ENCODE results near the gene IFNB1.

Gene IFNB1

GRCh38 chr9:21077781-21078180, at the start of gene IFNB1:
IFNB1 (minus strand) TSS chr9:21077942; CDS start chr9:21077869, 73 bp downstream.
- no peak for DNase-seq

- no peak for DNase-seq
Observed at GRCh38 chr9:21121595-21122251, 44.0 kb upstream of the IFNB1 start.

DNA sequence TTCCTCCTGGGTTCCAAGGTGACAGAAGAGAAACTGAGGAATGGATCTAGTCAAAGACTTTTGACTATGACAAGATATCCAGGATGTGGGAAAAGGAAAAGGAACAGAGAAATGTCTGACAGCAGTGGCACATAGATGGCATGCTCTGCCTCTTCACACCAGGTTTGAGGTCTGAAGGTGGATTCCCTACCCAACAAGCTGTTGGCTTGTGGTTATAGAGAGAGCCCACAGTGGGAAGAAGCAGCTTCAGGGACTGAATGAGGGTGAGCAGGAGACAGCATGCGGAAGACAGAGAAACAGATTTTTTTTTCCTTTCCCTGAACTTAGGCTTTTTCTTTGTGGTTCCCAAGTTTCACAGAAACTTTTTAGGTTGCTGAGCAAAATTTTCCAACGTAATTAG, 43.3 kb upstream of the IFNB1 start:
- no peak for DNase-seq

DNA sequence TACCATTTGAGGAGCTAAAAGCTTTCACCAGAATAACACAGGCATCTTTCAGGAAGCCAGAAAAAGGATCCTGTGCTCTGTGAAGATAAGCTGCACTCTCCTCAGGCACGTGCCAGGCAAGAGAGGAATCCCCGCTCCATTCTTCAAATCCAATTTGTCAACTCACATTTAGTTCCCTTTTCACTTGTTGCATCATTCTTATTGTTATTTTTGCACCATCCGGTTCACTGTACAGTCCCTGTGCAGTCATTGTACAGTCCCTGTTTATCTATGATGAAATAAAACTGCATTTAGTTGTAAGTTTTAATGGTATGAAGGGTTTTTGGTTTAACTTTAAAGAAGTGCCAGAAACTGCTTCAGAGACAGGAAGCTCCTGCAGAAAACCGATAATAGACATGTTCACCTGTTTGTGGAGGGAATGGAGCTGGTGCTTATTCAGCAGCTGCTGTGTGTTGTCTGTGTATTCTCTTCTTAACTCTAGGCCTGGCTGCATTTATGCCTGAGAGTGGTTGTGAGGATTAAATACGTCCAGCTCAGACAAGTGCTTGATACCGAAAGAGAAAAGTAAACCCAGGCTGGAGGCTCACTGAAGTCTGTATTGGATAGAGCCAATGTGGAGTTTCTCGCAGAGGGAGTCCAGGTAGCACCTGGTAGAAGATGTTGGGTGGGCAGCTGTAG, 41.5 kb upstream of the IFNB1 start:
- DNase-seq, result no peak

- no peak for DNase-seq
Observed at GRCh38 chr9:21114311-21114710, 36.6 kb upstream of the IFNB1 start.

GRCh38 chr9:21110708-21111576, 33.2 kb upstream of the IFNB1 start:
- DNase-seq, result peak; percentile 70

DNA sequence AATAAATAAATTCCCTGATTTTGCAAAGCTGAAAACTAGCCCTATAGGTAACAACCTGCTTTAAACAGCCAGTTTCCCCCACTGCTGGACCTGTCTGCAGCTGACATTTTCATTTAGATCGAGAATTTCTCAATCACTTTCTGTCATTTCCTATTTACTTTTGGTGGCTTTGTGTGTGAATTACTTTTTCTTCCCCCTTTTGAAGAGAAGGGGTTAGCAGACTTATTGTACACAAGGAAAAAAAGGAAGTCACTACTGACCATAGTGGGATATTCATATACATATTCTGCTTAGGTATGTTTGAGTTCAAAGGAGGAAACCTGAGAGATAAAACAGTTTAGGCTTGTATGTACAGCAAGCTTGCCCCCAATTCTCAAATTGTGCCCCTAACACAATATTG, 27.0 kb upstream of the IFNB1 start:
- DNase-seq, result no peak

- DNase-seq, result peak; percentile 18
Observed at GRCh38 chr9:21102305-21102704, 24.6 kb upstream of the IFNB1 start.

GRCh38 chr9:21097817-21098216, 20.1 kb upstream of the IFNB1 start:
- DNase-seq, result no peak

DNA sequence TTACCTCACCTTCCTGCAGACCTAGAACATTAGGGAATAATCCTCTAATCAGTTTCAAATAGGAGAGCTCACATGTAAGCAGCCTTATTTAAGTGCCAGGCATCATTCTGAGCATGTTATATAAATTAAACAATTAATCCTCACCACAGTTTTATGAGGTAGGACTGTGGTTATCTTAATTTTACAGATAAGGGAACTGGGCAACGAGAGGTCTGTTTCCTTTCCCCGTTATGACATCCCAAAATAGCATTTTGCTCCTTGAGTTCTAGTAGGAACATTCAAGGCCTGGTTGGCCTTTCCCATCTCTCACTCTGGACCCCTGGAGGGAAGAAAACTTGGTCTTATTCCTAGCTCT, 19.1 kb upstream of the IFNB1 start:
- no peak for DNase-seq

- peak; percentile 57 for DNase-seq
Observed at GRCh38 chr9:21096172-21096900, 18.6 kb upstream of the IFNB1 start.

DNA sequence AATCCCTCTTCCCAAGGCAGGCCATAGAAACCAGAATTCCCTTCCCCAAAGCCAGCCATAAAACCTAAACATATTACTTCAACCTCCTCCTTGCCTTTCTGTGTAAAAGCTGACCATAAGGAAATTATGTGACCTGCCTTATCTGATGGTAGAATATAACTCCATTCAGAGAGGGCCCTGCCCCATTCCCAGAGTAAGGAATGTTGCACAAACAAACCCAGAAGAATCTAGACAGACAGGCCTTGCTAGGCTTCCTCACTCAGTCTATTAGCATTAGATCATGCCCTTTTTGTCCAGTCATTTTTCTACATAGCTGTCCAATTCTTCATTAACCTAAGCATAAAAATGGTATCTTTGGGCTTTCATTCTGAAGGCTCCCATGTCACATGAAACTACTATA, 17.8 kb upstream of the IFNB1 start:
- peak; percentile 32 for DNase-seq

DNA sequence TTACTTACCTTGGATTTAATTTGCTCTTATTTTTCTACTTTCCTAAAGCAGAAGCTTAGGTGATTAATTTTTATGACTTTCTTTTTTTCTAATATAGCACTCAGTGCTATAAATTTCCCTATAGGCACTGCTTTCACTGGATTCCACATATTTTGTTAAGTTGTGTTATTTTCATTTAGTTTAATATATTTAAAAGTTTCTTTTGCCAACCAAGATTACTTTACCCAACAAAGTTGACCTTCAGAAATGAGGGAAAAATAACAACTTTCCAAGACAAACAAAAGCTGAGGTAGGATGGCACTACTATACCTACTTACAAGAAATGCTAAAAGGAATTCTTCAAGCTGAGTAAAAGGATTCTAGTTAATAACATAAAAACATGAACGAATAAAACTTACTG, 8.8 kb upstream of the IFNB1 start:
- DNase-seq, result no peak

DNA sequence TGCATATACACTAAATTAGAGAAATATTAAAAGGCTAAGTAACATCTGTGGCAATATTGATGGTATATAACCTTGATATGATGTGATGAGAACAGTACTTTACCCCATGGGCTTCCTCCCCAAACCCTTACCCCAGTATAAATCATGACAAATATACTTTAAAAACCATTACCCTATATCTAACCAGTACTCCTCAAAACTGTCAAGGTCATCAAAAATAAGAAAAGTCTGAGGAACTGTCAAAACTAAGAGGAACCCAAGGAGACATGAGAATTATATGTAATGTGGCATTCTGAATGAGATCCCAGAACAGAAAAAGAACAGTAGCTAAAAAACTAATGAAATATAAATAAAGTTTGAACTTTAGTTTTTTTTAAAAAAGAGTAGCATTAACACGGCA, 7.3 kb upstream of the IFNB1 start:
- DNase-seq, result no peak

DNA sequence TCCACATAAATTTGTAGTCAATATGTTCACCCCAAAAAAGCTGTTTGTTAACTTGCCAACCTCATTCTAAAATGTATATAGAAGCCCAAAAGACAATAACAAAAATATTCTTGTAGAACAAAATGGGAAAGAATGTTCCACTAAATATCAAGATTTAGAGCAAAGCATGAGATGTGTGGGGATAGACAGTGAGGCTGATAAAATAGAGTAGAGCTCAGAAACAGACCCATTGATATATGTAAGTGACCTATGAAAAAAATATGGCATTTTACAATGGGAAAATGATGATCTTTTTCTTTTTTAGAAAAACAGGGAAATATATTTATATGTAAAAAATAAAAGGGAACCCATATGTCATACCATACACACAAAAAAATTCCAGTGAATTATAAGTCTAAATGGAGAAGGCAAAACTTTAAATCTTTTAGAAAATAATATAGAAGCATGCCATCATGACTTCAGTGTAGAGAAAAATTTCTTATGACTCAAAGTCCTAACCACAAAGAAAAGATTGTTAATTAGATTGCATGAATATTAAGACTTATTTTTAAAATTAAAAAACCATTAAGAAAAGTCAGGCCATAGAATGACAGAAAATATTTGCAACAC, 6.6 kb upstream of the IFNB1 start:
- DNase-seq, result no peak

- DNase-seq, result no peak
Observed at GRCh38 chr9:21082671-21083070, 4.9 kb upstream of the IFNB1 start.

DNA sequence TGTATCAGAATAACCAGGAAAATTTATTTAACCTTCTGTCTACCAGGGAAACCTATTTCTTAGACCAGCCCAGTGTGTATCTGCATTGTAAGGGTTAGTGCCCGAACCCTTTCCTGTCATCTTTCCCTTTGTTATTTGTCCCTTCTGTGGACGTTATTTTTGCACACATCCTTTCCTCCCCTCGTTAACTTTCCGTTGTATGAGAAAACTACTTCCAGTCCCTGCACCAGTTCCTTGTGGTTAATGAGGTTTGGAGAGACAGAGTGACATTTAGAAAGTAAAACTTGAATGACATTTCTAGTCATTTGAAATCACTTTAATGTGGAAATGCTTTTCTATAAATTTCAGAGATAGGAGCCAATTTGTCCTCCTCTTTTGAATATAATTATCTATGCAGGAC, 4.3 kb upstream of the IFNB1 start:
- no peak for DNase-seq

DNA sequence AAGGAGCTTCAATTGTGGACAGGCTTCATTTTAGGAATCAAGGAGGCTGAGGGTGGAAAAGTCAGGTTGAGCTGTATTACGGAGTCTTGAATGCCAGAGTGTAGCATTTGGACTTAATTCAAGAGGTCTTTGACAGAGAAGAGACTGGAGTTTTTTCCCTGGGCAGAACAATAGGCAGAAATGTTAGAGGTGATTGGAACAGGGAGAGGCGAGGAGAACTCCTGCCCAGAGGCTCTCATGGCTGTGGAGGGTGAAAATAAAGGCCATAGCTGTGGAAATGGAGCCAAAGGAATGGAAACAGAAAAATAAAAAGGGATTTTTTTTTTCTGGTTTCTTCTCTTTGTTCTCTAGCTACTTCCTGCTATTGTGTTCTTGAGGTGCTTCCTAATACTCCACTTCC, 3.7 kb upstream of the IFNB1 start:
- DNase-seq, result no peak

DNA sequence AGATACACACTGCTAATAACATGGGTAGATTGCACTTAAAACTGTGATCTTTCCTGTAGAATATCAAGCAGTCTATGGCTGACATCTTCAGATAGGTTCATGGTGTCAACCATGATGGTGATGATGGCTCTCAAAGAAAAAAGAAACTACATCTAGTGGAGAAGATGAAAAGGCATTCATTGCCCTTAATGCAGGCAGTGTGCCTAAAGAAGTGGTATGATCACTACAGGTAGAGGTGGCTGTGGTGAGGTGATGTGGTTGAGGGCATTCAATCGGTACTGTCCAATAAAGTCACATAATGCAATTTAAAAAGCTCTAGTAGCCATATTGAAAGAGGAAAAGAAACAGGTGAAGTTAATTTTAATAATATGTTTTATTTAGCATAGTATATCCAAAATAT, 3.1 kb upstream of the IFNB1 start:
- no peak for DNase-seq

DNA sequence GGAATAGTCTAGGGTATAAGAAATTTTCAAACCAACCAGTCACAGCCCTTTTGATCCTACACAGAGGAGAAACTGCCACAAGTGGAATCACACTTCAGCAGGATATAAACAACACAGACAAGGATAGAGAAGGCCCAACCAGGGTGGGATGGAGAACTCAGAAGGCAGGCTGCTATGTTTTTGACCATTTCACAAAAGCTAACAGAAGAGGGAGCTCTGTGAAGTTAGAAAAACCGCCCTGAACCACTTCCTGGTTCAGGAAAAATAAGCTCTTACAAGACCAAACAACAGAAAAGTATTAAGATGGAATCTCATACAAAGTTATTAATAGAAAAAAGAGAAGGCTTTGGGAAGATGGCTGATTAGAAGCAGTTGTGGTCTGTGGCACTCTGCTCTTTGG, 960 bp upstream of the IFNB1 start:
- DNase-seq, result no peak

DNA sequence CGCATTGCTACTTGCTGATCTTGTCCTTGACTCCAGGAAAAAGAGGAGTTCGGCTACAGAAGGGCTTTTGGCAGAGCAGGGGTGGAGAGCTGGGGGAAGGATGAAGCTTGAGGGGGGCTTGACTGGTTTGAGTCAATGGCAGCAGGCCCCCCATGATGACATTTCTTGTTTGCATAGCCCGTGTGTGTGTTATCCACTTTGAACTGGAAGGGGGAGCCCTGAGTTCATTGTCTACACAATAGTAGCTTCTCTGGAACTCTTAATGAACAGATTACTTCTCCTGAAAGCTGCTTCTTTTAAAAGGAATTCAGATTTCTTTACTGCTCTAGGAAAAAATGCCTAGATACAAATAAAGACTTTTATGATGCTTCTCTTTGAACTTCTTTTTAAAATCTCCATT, 2.3 kb downstream of the IFNB1 start:
- DNase-seq, result no peak

DNA sequence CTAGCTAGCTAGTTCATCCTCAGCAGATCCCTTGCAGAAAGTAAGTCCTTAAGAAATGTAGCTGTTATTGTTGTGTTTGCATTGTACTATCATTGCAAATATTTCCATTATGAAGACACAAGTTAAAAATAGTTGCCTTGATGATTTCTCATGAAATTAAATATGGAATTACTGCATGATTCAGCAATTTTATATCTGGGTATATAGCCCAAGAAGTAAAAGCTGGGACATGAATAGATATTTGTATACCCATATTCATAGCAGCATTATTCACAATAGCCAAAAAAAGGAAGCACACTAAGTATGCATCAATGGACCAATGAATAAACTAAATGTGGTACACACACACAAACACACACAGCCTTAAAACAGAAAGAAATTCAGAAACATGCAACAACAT, 6.8 kb downstream of the IFNB1 start:
- DNase-seq, result no peak

DNA sequence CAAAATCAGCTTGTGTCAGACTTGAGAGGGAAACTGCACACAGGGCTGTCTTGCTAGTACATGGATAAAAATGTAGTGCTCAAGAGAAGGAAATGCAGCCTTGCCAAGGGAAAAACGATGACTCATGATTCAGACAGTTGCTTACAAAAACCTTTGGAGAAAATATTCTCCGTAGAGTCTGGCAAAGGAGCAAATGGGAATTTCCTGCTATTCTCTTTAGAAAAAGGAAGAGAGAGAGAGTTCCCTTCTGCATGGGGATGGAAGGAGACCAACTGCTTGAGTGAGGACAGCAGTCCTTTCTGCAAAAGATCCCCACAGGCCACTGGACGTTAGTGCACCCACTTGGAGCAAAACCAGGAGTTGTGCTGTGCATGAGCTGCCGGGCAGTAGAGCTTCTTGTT, 7.6 kb downstream of the IFNB1 start:
- peak; percentile 94 for DNase-seq

Measured in EL (cell line).